IPS-18c (cell line): ENCODE results near the gene CRTC1.

Experiments used
- H3K4me3 ChIP-seq: 2 replicates; pipeline ENCODE4 v1.7.0; 2013; ENCODE audit warnings: low read depth, mild to moderate bottlenecking, low read length, moderate library complexity; ENCODE audit not compliant: insufficient read depth
- H3K9me3 ChIP-seq: one replicate; pipeline ENCODE4 v1.6.1; 2013; ENCODE audit warnings: mild to moderate bottlenecking, low read length, moderate library complexity; ENCODE audit not compliant: control insufficient read depth, insufficient read depth

Gene CRTC1, protein sequence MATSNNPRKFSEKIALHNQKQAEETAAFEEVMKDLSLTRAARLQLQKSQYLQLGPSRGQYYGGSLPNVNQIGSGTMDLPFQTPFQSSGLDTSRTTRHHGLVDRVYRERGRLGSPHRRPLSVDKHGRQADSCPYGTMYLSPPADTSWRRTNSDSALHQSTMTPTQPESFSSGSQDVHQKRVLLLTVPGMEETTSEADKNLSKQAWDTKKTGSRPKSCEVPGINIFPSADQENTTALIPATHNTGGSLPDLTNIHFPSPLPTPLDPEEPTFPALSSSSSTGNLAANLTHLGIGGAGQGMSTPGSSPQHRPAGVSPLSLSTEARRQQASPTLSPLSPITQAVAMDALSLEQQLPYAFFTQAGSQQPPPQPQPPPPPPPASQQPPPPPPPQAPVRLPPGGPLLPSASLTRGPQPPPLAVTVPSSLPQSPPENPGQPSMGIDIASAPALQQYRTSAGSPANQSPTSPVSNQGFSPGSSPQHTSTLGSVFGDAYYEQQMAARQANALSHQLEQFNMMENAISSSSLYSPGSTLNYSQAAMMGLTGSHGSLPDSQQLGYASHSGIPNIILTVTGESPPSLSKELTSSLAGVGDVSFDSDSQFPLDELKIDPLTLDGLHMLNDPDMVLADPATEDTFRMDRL

DNA sequence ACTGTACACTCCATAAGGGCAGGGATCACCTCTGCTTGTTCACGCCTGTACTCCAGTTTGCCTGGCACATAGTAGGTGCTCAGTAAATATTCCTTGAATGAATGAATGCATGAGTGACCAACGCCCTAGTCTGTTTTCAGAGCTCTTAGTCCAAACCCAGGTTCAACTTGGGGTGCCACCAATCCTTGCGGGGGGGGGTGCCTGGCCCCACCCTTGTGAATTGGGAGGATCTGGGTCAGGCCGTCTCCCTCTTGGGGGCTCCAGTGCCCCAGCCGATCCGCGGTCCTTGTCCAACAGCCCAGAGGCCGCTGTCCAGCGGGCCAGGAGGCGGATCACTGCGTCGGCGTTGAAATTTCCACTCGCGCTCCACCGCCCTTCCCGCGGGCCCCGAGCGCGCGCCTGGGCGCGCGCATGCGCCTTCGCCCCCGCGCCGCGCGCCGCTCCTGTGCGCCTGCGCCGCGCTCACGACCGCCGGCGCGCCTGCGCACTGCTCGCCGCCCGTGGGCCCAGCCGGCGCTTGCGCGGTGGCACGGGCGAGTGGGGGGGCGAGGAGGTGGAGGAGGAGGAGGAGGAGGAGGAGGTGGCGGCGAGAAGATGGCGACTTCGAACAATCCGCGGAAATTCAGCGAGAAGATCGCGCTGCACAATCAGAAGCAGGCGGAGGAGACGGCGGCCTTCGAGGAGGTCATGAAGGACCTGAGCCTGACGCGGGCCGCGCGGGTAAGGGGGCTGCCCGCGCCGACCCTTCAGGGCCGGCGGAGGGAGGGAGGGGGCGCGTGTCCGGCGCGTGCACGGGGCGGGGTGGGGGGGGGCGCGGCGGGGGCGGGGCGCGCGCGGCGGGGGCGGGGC, at the start of gene CRTC1:
TSS of gene CRTC1 (plus strand) at position 572 of the 849 bp plus-strand sequence. CDS start at position 595, 23 bp downstream.
- H3K4me3 ChIP-seq: peak within 1 kb of the TSS; percentile 74

DNA sequence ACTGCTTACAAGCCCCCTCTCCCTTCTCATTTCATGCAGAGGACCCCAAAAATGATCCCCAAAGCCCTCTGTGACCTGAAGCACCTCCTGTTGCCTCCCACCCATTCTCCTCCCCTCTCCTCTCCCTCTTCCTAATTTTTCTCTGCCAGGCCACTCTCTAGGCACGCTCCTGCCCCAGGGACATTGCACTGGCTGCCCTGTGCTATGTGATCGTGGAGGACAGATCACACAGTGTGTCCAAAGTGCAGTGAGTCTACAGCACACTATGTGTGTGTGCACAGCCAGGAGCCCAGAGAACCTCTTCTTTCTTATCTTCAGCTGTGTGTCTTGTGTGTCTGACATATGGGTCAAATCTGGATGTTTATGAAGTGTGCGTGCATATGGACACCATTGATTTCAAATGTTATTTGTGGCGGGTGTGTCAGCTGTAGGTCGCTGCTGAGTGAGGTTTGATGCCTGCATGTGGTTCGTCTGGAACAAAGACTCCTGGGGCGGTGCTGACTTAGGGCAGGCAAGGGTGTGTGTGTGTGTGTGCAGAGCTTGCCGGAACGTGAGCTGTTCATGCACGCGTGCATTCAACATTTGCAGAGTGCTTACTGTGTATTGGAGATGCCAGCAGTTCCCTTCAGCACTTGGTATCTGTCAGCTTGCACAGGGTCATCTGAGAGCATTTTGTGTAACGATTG, 48.7 kb upstream of the CRTC1 start:
- no peaks in the 10 kb centered on the region for H3K9me3 ChIP-seq
- no peak overlapping the region for H3K4me3 ChIP-seq

More for the DNA sequence above, at the start of gene CRTC1:
- H3K9me3 ChIP-seq: peaks cover 3% of the 10 kb centered on the region

DNA sequence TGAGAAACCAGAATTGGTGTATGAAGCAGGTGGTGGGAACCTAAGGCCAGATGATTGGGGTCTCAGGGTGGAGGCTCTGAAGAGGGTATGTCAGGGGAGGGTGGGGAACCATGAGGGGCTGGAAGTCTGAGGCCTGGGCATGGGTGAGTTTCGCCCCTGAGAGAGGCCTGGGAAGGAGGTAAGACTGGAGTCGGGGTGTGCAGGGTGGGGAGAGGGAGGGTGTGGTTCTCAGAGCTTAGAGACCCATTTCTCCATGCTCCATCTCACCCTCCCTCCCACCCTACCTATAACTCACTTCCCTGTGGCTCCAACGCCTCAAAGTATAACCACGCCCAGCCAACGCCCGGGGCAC, 47.7 kb upstream of the CRTC1 start:
- no peaks in the 10 kb centered on the region for H3K9me3 ChIP-seq
- H3K4me3 ChIP-seq: no peak overlapping the region

DNA sequence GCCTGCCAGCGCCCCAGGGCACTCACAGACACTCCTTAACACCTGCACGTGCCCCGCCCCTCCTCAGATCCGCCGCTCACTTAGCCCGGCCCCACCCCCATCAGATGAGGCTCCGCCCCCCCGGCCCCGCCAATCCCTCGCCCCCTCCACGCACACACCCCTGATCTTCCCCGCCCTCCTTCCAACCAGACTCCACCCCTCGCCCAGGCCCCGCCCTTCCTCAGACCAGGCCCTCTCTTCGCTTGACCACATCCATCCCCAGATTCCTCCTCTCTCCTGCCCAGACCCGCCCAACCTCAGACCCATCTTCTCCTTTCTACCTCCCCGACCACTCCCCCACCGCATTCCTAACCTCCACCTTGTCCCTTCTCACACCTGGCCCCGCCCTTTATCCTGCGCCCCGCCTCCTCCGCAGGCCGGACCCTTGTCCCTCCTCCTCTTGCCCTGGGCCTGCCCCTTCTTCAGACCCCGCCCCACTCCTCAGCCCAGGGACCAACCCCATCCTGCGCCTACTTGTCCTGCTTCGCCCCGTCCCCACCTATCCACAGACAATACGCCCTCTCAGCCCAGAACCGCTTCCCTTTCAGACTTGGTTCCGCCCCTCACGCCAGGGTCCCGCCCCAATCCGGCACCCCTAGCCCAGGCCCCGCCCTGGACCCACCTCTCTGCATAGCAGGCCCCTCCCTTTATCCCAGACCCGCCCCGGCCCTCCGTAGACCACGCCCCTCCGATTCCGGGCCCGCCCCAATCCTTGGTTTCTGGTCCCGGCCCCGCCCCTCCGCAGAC, 47.1 kb upstream of the CRTC1 start:
- Histone ChIP-seq H3K9me3 (no peaks in the 10 kb centered on the region), H3K4me3 (peak overlapping the region; percentile 84)

DNA sequence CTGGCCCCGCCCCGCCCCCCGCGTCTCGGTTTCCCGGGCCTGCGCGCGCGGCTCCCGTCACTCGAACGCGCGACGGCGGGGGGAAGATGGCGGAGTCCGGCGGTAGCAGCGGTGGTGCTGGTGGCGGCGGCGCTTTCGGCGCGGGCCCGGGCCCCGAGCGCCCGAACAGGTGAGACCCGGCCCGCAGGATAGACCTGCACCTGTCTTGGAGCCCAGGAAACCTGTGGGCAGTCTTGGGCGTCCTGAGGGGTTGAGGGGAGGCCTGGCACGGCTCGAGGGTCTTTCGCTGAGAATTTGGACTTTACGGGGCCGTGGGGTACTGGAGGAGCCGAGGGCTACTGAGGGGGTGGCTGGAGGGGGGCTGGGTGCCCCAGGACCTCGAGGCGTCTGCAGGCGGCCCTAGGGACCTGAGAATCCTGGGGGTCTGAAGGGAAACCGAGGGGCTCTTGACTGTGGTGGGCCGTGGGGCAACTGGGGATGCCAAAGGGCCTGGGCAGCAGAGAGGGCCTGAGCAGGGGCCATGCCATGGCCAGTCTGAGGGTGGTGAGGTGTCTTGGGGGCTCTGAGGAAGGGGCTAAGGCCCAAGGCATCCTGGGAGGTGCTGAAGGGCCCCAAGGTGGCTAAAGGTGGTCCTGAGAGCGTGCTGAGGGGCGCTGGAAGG, 46.4 kb upstream of the CRTC1 start, which contains the start of gene KLHL26:
TSS of gene KLHL26 (plus strand) at position 60 of the 661 bp plus-strand sequence. CDS start at position 87, 27 bp downstream.
- H3K4me3 ChIP-seq: peak within 1 kb of the TSS; percentile 84

DNA sequence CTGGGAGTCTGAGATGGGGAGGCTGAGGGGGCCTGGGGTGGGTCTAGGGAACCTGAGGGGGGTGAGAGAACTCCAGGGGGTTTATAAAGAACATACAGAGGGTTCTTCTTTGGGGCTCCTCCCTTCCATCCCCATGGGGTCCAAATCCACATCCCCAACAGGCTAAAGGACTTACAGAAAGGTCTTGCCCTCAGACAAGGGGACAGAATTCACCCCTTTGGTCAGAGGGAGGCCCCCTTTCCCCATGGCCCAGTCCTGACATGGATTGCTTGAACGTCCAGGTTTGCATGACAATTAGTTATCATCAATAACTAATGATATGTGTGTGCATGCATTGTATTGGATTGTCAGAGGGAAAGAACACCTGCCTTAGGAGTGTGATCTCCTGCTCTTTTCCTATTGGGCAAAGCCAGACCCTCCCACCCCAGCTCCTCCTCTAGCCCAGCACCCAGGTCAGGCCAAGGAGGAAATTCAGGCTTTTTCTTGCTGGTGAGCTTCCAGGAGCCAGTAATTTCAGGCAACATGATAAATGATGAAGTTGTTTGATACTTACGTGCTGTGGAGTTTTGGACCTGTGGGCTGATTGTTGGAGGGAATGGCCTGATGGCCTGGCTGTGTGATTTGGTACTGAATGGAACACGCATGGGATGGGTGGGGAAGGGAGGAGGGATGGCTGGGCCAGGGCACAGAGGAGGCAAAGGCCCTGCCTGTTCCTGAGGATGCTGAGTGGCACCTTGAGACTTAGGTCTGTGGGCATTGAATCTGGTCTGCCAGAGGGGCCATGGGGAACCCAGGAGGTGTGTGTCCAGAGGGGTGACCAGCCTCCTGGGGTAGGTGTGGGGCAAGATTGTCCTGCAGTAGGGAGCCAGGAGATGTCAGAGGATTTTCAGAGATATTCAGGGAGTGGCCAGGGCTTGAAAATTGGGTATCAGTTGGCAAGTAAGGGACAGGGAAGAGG, 45.5 kb upstream of the CRTC1 start:
- peak overlapping the region; percentile 84 for H3K4me3 ChIP-seq
- no peaks in the 10 kb centered on the region for H3K9me3 ChIP-seq

More for the DNA sequence above, 46.4 kb upstream of the CRTC1 start, which contains the start of gene KLHL26:
- no peaks in the 10 kb centered on the region for H3K9me3 ChIP-seq

DNA sequence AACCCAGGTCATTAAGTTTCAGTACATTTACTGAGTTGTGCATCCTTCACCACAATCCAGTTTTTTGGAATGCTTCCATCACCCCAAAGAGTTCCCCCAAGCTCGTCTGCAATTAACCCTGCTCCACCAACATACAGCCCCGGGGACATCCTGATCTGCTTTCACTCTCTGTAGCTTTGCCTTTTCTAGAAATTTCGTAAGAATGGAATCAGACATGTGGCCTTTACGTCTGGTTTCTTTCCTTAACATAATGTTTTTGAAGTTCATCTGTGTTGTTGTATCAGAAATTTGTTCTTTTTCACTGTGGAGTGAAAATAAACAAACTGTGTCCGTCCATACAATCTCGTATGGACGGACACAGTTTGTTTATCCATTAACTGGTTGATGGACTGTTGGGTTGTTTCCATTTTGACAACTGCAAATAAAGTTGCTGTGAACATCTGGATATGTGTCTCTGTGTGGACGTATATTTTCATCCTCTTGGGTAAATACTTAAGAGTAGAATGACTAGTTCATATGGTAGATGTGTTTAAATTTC, 43.7 kb upstream of the CRTC1 start:
- no peak overlapping the region for H3K4me3 ChIP-seq
- no peaks in the 10 kb centered on the region for H3K9me3 ChIP-seq

DNA sequence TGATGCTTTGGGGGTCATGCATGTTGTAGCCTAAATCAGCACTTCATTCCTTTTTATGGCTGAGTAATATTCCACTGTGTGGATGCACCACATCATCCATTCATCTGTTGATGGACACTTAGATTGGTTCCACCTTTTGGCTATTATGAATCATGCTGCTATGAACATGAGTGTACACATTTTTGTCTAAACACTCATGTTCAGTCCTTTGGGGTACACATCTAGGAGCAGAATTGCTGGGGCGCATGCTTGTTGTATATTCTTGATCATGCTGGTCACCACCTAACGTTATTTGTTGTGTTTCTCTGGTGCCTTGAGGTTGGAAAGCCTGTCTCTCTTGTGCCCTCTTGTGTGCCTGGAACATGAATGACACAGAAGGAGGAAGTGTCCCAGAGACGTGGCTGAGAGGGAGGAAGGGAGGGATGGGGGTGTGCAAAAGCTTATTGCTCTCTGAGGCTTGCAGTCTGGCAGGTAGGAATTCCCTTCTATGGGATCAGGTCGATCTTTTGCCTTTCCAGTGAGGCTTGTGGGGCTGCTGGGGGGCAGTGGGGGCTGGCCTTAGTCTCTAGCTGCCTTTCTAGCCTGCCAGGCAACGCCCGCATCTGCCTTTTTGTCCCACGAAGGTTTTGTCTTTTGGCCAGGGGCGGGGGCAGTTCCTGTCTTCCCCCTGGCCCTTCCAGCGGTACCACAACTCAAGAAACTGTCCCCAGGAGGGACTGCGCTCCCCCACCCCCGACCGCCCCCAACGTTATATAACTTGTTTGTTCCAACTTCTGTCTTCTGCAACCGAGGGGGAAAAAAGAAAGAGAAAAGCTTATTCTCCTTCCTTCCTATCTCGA, 39.1 kb upstream of the CRTC1 start:
- Histone ChIP-seq H3K9me3 (no peaks in the 10 kb centered on the region), H3K4me3 (no peak overlapping the region)

DNA sequence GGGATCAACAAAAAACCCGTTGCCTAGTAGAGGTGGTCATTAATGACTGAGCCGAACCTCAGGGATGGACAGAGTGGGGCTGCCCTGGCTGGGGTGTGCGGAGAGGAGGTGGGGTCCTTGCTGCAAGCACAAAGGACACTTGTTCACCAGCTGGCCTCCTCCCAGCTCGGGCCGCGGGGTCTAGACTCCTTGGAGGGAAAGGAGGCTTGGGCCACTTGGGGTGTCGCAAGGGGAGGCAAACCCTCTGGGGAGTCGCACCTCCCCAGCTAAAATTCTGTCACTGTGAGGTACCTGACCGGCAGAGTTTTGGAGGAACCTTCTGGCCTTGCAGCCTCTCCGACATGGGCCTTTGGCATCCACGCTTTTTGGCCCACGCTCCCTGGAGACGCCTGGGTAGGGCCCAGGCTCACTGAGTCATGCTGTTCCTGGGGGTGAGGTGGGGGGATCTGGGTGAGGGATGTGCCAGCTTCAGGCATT, 38.4 kb upstream of the CRTC1 start:
- no peaks in the 10 kb centered on the region for H3K9me3 ChIP-seq
- no peak overlapping the region for H3K4me3 ChIP-seq

DNA sequence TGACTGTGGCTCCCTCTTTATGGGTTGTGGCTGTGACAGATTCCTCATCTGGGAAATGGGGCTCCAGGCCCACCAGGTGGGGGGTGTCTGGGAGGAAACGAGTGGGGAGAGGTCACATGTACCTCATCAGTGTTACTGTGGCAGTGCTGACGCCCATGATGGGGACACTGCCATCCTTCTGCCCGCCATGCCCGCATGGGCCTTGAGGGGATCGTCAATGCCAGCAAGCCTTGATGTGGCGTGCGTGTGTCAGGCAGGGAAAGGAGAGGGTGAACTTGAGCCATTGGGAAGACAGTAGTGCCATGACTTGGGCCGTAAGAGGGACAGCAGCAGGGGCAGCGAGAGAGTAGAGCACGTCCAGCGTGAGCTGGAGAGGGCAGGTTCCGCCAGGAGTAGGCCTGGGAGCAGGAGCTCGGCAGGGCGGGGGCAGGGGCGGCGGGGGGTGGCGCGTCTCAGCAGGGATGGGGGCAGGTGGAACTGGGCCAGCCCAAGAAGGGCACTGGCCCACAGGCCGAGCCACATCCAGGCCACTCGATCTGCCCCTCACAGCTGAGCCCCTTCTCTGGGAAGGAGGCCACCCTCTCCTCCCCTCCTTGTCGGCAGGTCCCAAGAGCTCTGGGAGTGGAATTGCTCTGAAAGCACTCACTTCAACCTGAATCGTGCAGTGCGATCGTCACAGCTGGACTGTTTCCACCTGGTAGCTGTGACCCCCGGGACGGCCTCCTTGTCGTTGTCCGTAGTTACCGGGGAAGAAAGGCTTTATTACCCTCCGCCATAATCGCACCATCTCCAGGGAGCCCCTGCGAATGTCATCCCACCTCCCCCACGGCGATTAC, 36.7 kb upstream of the CRTC1 start:
- Histone ChIP-seq H3K9me3 (no peaks in the 10 kb centered on the region), H3K4me3 (no peak overlapping the region)

DNA sequence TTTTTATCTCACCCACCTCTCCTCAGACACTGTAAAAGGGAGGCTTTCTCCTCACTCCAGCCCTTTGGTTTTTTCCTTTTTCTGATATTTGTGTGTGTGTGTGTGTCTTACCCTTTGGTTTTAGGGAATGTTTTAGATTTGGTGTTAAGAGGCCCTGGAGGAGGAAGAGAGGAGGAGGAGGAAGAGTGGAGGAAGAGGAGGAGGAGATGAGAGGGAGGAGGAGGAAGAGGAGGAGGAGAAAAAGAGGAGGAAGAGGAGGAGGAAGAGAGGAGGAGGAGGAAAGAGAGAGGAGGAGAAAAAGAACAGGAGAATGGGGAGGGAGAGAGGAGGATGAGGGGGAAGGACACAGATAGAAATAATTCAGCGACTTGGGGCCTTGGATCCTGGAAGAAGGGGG, 36.1 kb upstream of the CRTC1 start:
- Histone ChIP-seq H3K4me3 (no peak overlapping the region), H3K9me3 (no peaks in the 10 kb centered on the region)

DNA sequence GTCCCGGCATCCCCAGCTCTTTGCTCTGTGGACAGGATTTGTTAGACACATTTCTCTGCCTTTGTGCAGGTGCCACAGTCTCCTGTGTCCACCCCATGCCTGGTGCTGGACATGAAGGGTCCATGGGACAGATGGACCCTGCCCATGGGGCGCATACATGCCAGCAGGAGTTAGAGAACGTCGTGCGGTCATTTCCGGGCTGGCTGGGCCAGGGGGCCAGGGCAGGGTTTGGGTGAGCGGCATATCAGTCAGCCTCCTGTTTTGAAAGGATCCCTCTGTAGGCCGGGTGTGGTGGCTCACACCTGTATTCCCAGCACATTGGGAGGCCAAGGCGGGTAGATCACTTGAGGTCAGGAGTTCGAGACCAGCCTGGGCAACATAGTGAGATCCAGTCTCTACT, 35.7 kb upstream of the CRTC1 start:
- no peak overlapping the region for H3K4me3 ChIP-seq
- no peaks in the 10 kb centered on the region for H3K9me3 ChIP-seq

DNA sequence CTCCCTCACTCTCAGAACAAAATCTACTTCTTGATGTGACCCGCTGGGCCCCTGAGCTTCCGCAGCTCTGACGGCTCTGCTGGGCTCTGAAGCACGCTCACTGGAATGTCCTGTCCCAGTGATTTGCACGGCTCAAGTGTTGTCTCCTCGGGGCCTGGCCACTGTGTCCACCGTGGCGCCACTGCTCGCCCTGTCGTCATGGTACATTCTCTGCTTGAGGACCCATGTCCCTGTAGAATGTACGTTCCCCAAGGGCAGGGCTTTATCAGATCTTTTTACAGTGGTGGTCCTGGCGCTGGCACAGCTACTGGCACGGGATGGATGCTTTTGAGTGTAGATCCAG, 34.5 kb upstream of the CRTC1 start:
- no peak overlapping the region for H3K4me3 ChIP-seq
- no peaks in the 10 kb centered on the region for H3K9me3 ChIP-seq
